Breast epithelium (tissue), 4 donors: ENCODE measurements around the gene LRRC8A. TPM values are rescaled to one million over a fixed set of nuclear protein-coding genes. Genes with fewer than 3 reads are reported as not detected.

Experiments
- DNase-seq, 2 donors: peaks; one replicate each; pipeline ENCODE4 v3.0.0-alpha.2; 2019; ENCODE audit warnings: low spot score in 2 of 2
- H3K27ac ChIP-seq, 2 donors: fragments of 200-600 bp; sonication (generic) in 1 of 2; one replicate each; pipeline ENCODE4 v1.5.1; 2016 to 2019; ENCODE audit warnings: mild to moderate bottlenecking in 1 of 2
- H3K27me3 ChIP-seq, 2 donors: fragments of 200-600 bp; sonication (generic) in 1 of 2; one replicate each; pipeline versions ENCODE4 v1.5.1 to v1.6.0; 2017 to 2019; ENCODE audit warnings: control low read depth in 1 of 2, mild to moderate bottlenecking in 1 of 2
- H3K36me3 ChIP-seq: fragments of 200-600 bp; one replicate; pipeline ENCODE4 v1.5.1; 2019
- H3K4me1 ChIP-seq, 2 donors: fragments of 200-600 bp; sonication (generic); one replicate each; pipeline ENCODE4 v1.5.1; 2016 to 2019; ENCODE audit warnings: control low read depth in 1 of 2
- H3K4me3 ChIP-seq, 3 donors: fragments of 200-600 bp; sonication (generic); 1 replicate in 2 of 3; 2 replicates in 1 of 3; pipeline ENCODE4 v1.5.1; 2016 to 2019; ENCODE audit warnings: mild to moderate bottlenecking in 3 of 3, moderate library complexity in 2 of 3
- H3K9me3 ChIP-seq, 2 donors: fragments of 200-600 bp; sonication (generic) in 1 of 2; one replicate each; pipeline ENCODE4 v1.5.1; 2016 to 2019; ENCODE audit warnings: control low read depth in 1 of 2
- CTCF ChIP-seq, 3 donors: fragments of 450-650 bp; IDR thresholded peaks; one replicate each; pipeline ENCODE4 v1.5.1; 2016 to 2017; ENCODE audit warnings: antibody characterized with exemption in 3 of 3, mild to moderate bottlenecking in 3 of 3, moderate library complexity in 3 of 3
- POLR2A ChIP-seq: fragments of 450-650 bp; IDR thresholded peaks from one replicate; pipeline ENCODE4 v1.6.1; 2016; ENCODE audit warnings: antibody characterized with exemption, mild to moderate bottlenecking, moderate library complexity
- POLR2AphosphoS5 ChIP-seq, 3 donors: sonication (generic); formaldehyde crosslinking; IDR thresholded peaks; one replicate each; pipeline ENCODE4 v1.6.1; 2017; ENCODE audit warnings: antibody characterized with exemption in 3 of 3
- intact Hi-C: fragments of 100-400 bp; cut with DNase I; formaldehyde crosslinking; loops from one replicate; pipeline ENCODE4 v1.15.1; 2023; ENCODE audit warnings: low total_unique reads
- total RNA-seq, 3 donors: library from RNA; depleted of rRNA; stranded (reverse); fragments of >200 nt; gene quantifications; one replicate each; pipeline ENCODE4 v1.1.0, GENCODE V29; 2016

LRRC8A gene
- total RNA-seq, 3 donors from 2014 or later = 26.1 to 52.7 (median 40.6) TPM

DNA sequence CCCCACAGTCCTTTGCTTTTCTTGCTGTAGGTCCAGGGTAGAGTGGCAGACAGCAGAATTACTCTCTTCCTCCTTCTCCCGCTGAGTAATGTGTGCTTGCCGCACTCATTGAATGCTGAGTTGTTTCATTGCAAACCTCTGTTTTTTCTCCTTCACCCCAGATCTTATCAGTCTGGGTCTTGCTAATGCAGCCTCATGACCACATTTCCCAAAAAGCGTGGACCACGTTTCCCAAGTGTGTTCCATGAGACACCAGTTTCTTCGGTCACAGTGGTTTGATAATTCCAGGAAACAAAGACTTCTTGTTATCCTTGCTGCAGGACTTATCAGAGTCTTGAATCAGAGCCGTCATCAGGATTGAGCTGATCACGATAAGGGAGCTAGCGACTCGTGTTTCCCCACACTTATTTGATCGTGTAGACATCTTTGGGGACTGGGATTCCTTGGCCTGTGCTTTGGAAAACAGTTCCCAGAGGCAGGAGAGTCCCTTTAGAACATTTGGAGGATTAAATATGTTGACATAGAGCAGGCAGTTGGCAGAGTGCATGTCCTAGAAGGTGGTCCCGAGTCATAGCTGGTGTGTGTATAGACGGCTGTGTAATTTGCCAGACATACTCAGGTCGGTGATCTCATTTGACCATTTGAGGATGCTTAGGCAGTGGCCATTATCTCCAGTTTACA, 4.4 kb downstream of the LRRC8A start:
- DNase-seq = no peak
- H3K36me3 ChIP-seq = no peaks in the 10 kb centered on the region
- peak overlapping the region; percentile 56 to 65 for H3K27ac ChIP-seq
- intact Hi-C loops = no loop called here
- H3K4me1 ChIP-seq = peaks cover under 1 to 50% of the 10 kb centered on the region in 2 donors
- H3K27me3 ChIP-seq = no peaks in the 10 kb centered on the region
- TF ChIP-seq POLR2A (no peak), POLR2AphosphoS5 (IDR thresholded peaks at IDR 0.05) (no peak), CTCF (IDR thresholded peaks at IDR 0.05) (no peak)
- no peaks in the 10 kb centered on the region for H3K9me3 ChIP-seq
- H3K4me3 ChIP-seq = peak overlapping the region in 1 of 3 donors; percentile 32

DNA sequence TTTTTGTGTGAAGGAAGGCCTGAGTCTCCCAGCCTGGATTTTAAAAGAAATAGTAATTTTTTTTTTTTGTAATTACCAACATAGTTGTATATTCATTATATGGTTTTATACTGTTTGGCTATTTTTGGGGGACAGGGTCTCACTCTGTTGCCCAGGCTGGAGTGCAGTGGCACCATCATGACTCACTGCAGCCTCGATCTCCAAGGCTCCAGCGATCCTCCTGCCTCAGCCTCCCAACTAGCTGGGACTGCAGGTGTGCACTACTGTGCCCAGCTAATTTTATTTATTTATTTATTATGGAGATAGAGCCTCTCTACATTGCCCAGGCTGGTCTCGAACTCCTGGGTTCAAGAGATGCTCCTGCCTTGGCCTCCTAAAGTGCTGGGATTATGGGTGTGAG, 5.1 kb downstream of the LRRC8A start:
- no peaks in the 10 kb centered on the region for H3K27me3 ChIP-seq
- H3K9me3 ChIP-seq = no peaks in the 10 kb centered on the region
- intact Hi-C loops = no loop called here
- H3K4me3 ChIP-seq = no peak overlapping the region
- peaks cover 7 to 56% of the 10 kb centered on the region in 2 donors for H3K4me1 ChIP-seq
- H3K27ac ChIP-seq = peak overlapping the region in 1 of 2 donors; percentile 65
- no peak for DNase-seq
- no peaks in the 10 kb centered on the region for H3K36me3 ChIP-seq
- TF ChIP-seq POLR2AphosphoS5 (IDR thresholded peaks at IDR 0.05) (no peak), CTCF (IDR thresholded peaks at IDR 0.05) (no peak), POLR2A (no peak)

DNA sequence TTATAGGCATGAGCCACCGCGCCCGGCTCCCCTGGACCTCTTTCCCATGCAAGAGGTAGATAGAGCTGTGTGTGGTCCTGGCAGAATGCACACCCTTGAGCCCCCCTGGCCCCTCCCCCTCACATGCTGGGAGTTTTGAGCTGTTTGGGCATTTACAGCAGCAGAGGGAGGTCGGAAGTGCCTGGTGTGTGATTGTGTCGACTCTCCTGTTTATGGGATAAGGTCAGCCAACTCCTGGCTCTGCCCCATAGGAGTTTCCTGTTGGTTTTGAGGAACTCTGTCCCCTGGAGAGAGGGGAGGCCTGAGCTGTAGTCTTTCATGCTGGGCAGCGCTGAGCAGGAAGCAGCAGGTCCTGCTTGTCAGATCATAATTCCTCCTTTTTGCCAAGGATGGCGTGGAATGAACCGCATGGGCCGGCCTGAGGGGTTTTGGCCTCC, 6.0 kb downstream of the LRRC8A start:
- TF ChIP-seq POLR2A (no peak), CTCF (IDR thresholded peaks at IDR 0.05) (no peak), POLR2AphosphoS5 (IDR thresholded peaks at IDR 0.05) (peak in 2 of 3 donors; percentile 34 to 42)
- peaks cover 11 to 63% of the 10 kb centered on the region in 2 donors for H3K4me1 ChIP-seq
- no peaks in the 10 kb centered on the region for H3K36me3 ChIP-seq
- DNase-seq = peak in 1 of 2 donors; percentile 76
- no peaks in the 10 kb centered on the region for H3K27me3 ChIP-seq
- H3K27ac ChIP-seq = peak overlapping the region; percentile 84 to 97
- H3K4me3 ChIP-seq = peak overlapping the region in 1 of 3 donors; percentile 38
- intact Hi-C loops = no loop called here
- no peaks in the 10 kb centered on the region for H3K9me3 ChIP-seq

DNA sequence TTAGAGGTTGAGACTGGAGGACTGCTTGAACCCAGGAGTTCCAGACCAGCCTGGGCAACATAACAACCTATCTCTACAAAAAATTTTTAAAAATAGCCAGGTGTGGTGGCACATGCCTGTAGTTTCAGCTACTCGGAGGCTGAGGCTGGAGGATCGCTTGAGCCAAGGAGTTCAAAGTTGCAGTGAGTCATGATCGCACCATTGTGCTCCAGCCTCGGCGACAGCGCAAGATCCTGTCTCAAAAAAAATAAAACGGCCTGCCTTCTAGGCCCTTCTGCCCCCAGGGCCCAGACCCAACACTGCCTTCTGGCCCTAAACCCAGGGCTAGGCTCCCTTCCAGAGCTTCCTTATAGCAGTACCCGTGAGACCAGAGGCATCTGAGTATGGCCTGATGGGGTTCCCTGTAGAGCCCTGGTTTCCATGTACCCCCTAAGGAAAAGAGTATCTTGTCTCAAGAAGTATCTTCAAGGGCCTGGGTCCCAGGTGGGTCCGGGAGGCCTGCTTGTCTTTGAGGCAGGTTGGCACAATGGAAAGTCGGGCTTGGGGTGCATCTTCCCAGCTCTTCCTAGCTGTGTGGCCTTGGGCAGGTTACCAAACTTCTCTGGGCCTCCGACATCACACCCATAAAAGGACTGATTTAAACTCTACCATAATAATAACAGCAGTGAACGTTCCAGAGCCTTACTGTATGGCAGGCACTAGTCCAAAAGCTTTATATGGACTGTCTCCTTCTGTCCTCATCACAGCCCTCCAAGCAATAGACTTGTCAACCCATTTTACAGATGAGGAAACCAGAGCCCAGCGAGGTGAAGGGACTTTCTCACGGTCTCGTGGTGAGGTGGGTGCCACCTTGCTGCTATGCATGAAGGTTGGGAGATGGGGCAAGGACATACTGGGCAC, 9.6 kb downstream of the LRRC8A start:
- H3K36me3 ChIP-seq = no peaks in the 10 kb centered on the region
- no peak for DNase-seq
- H3K4me3 ChIP-seq = peak overlapping the region in 2 of 3 donors; percentile 34 to 57
- no peaks in the 10 kb centered on the region for H3K27me3 ChIP-seq
- H3K4me1 ChIP-seq = peaks cover 14 to 55% of the 10 kb centered on the region in 2 donors
- no peaks in the 10 kb centered on the region for H3K9me3 ChIP-seq
- peak overlapping the region; percentile 97 for H3K27ac ChIP-seq
- peak in 1 of 3 donors; percentile 14 for TF ChIP-seq POLR2AphosphoS5 (IDR thresholded peaks at IDR 0.05)
- no peak for TF ChIP-seq POLR2A
- TF ChIP-seq CTCF (IDR thresholded peaks at IDR 0.05) = no peak
- intact Hi-C loops = no loop called here
